COLO668 (cell line): ENCODE data around the gene LIPC.

Experiments used
- DNase-seq: peaks from one replicate; lab custom pipeline; 2025; ENCODE audit not compliant: unreplicated experiment; lab: John Stamatoyannopoulos, UW

LIPC gene

GRCh38 chr15:58405865-58406264 lies 25.9 kb upstream of the LIPC start:
- no peak for DNase-seq

- no peak for DNase-seq
Observed at GRCh38 chr15:58406811-58407210, 25.0 kb upstream of the LIPC start.

GRCh38 chr15:58407236-58407775 lies 24.5 kb upstream of the LIPC start:
- no peak for DNase-seq

GRCh38 chr15:58407778-58408177 lies 24.0 kb upstream of the LIPC start:
- no peak for DNase-seq

- DNase-seq: no peak
Observed at GRCh38 chr15:58409861-58410260, 21.9 kb upstream of the LIPC start.

GRCh38 chr15:58410353-58410752 lies 21.4 kb upstream of the LIPC start:
- no peak for DNase-seq

- no peak for DNase-seq
Observed at GRCh38 chr15:58413253-58413652, 18.5 kb upstream of the LIPC start.

- no peak for DNase-seq
Observed at GRCh38 chr15:58415636-58416035, 16.2 kb upstream of the LIPC start.

- no peak for DNase-seq
Observed at GRCh38 chr15:58416963-58417362, 14.8 kb upstream of the LIPC start.

GRCh38 chr15:58418135-58418534 lies 13.7 kb upstream of the LIPC start:
- DNase-seq: no peak

- DNase-seq: no peak
Observed at GRCh38 chr15:58419803-58420524, 11.8 kb upstream of the LIPC start.

- DNase-seq: no peak
Observed at GRCh38 chr15:58420579-58421043, 11.2 kb upstream of the LIPC start.

GRCh38 chr15:58423205-58423604 lies 8.6 kb upstream of the LIPC start:
- no peak for DNase-seq

GRCh38 chr15:58423831-58424608 lies 7.8 kb upstream of the LIPC start:
- no peak for DNase-seq

GRCh38 chr15:58424722-58425121 lies 7.1 kb upstream of the LIPC start:
- DNase-seq: no peak

- DNase-seq: no peak
Observed at GRCh38 chr15:58425185-58425584, 6.6 kb upstream of the LIPC start.

- no peak for DNase-seq
Observed at GRCh38 chr15:58425834-58426233, 6.0 kb upstream of the LIPC start.

GRCh38 chr15:58426501-58426900 lies 5.3 kb upstream of the LIPC start:
- DNase-seq: no peak

GRCh38 chr15:58427987-58428386 lies 3.8 kb upstream of the LIPC start:
- DNase-seq: no peak

GRCh38 chr15:58430224-58430787 lies 1.5 kb upstream of the LIPC start:
- no peak for DNase-seq

GRCh38 chr15:58432401-58432800 lies 610 bp downstream of the LIPC start:
- no peak for DNase-seq
